GM12878 (cell line): ENCODE data around the gene BRME1. TPM values are rescaled to one million over a fixed set of nuclear protein-coding genes. Genes with fewer than 3 reads are reported as not detected.
A peak's percentile ranks its signal among the peaks of the same experiment; 100 is the strongest.

Experiments used
- ATAC-seq: fragments of 200-7000 bp; cut with Tn5 transposase; 3 replicates; pipeline ENCODE4 v1.9.1; 2020; ENCODE audit warnings: mild to moderate bottlenecking, moderate library complexity
- BruUV-seq: library from RNA; stranded (reverse); fragments of 400-500 nt; replicated peaks from 2 replicates; lab custom pipeline; 2021; lab: Mats Ljungman, UMichigan
- CTCF ChIA-PET: fragments of 300-600 bp; sonication (Branson Sonifier 250); formaldehyde crosslinking; extraction: SDS; loops from one replicate; lab custom pipeline; 2021; ENCODE audit warnings: inconsistent platforms; lab: Yijun Ruan, JAX
- POLR2A ChIA-PET: fragments of 350-600 bp; formaldehyde crosslinking; extraction: SDS; loops from one replicate; lab custom pipeline; 2021; ENCODE audit warnings: inconsistent platforms; lab: Charles Lee
- RAD21 ChIA-PET: fragments of 300-600 bp; sonication (Branson Sonifier 250); formaldehyde crosslinking; loops from one replicate; lab custom pipeline; 2023; ENCODE audit warnings: antibody characterized with exemption; ENCODE audit not compliant: unreplicated experiment; lab: Charles Lee
- SMC1A ChIA-PET: fragments of 300-600 bp; sonication (Branson Sonifier 250); formaldehyde crosslinking; loops from one replicate; lab custom pipeline; 2023; ENCODE audit not compliant: unreplicated experiment, uncharacterized antibody; lab: Charles Lee
- DNase-seq: peaks from one replicate; pipeline ENCODE4 v3.0.0-alpha.2; 2011; ENCODE audit warnings: low read depth, low spot score
- FAIRE-seq: peaks from 3 replicates; lab custom pipeline; 2011; peaks lifted over from hg19 to GRCh38; lab: Jason Lieb, UNC
- H2AFZ ChIP-seq: 2 replicates; pipeline ENCODE4 v1.6.0; 2011; ENCODE audit warnings: low read depth, low read length, control low read depth; ENCODE audit not compliant: control insufficient read depth
- H3K27ac ChIP-seq: 2 replicates; pipeline ENCODE4 v1.5.1; 2011; ENCODE audit warnings: control low read depth; ENCODE audit not compliant: control insufficient read depth, insufficient read depth
- H3K27me3 ChIP-seq, 2 experiments: replicated peaks in 1 of 2; 2 replicates each; pipeline versions ENCODE4 v1.6.0 to v1.6.1; 2011; ENCODE audit warnings: low read length in 1 of 2; ENCODE audit not compliant: control insufficient read depth in 2 of 2, insufficient read depth in 2 of 2
- H3K36me3 ChIP-seq, 2 experiments: 2 replicates each; pipeline ENCODE4 v1.5.1; 2011; ENCODE audit warnings: low read length in 1 of 2; ENCODE audit not compliant: control insufficient read depth in 2 of 2, insufficient read depth in 2 of 2
- H3K4me1 ChIP-seq: 2 replicates; pipeline ENCODE4 v1.6.1; 2011; ENCODE audit warnings: mild to moderate bottlenecking, low read length, moderate library complexity, mixed read lengths; ENCODE audit not compliant: control insufficient read depth, insufficient read depth
- H3K4me2 ChIP-seq: 2 replicates; pipeline ENCODE4 v1.6.0; 2011; ENCODE audit warnings: control low read depth; ENCODE audit not compliant: control insufficient read depth, insufficient read depth
- H3K4me3 ChIP-seq: fragments of 200-600 bp; sonication (generic); 2 replicates; pipeline ENCODE4 v1.5.1; 2016
- H3K79me2 ChIP-seq: 2 replicates; pipeline ENCODE4 v1.6.0; 2011; ENCODE audit warnings: low read length; ENCODE audit not compliant: control insufficient read depth, insufficient read depth
- H3K9ac ChIP-seq: 2 replicates; pipeline ENCODE4 v1.8.0; 2011; ENCODE audit warnings: low read length, control low read depth, mixed read lengths; ENCODE audit not compliant: control insufficient read depth, insufficient read depth
- H3K9me3 ChIP-seq: replicated peaks from 3 replicates; pipeline ENCODE4 v1.5.1; 2011; ENCODE audit warnings: mild to moderate bottlenecking, low read length; ENCODE audit not compliant: control insufficient read depth, insufficient read depth
- H4K20me1 ChIP-seq: 2 replicates; pipeline ENCODE4 v1.6.0; 2011; ENCODE audit not compliant: control insufficient read depth, insufficient read depth
- WGBS: methylation state at CpG from one replicate; pipeline ENCODE4 v1.1.6; 2016; ENCODE audit warnings: low lambda C conversion rate; ENCODE audit not compliant: insufficient replicate concordance, insufficient coverage; ENCODE audit errors: missing lambda C conversion rate; 5-methylcytosine and 5-hydroxymethylcytosine counted together
- in situ Hi-C: fragments of 300-500 bp; cut with MboI; formaldehyde crosslinking; loops from 9 replicates; pipeline ENCODE4 v1.14.3; 2018; ENCODE audit warnings: mixed read lengths
- intact Hi-C: fragments of 100-400 bp; cut with micrococcal nuclease; formaldehyde crosslinking; loops from one replicate; pipeline ENCODE4 v1.14.2; 2022; ENCODE audit not compliant: unreplicated experiment
- polyA plus RNA-seq, 11 experiments: library from polyadenylated mRNA; depleted of rRNA in 4 of 11; unstranded in 6 of 11; stranded (reverse) in 5 of 11; fragments of >200 nt; fragmentation: Nextera tagmentation in 4 of 11; fragmentation: Illumina TruSeq in 1 of 11; extraction: Ambion mirVana in 4 of 11; extraction: Trizol in 1 of 11; gene quantifications; 1 replicate in 1 of 11; 2 replicates in 10 of 11; pipeline versions ENCODE4 v1.2.1 to v1.2.3, GENCODE V29; 2011 to 2016; ENCODE audit warnings: inconsistent platforms in 2 of 11, missing spikeins in 2 of 11, low read depth in 1 of 11
- total RNA-seq, 4 experiments: library from RNA; depleted of rRNA in 3 of 4; stranded (reverse); fragments of >200 nt in 3 of 4; fragmentation: Illumina TruSeq in 1 of 4; extraction: Trizol in 1 of 4; gene quantifications; 2 replicates each; pipeline versions ENCODE4 v1.2.1 to v1.2.3, GENCODE V29; 2013 to 2021
- TF ChIP-seq, protein P1 (sequence below): IDR thresholded peaks from 2 replicates; pipeline ENCODE4 v1.6.1; 2011; ENCODE audit warnings: borderline replicate concordance, low read depth, mild to moderate bottlenecking, moderate library complexity, mixed read lengths, low read length; ENCODE audit not compliant: insufficient read depth; ENCODE audit errors: extremely low read length
- TF ChIP-seq, protein P2 (sequence below): IDR thresholded peaks from 2 replicates; pipeline ENCODE4 v1.6.1; 2011; ENCODE audit warnings: borderline replicate concordance, low read depth, mild to moderate bottlenecking, moderate library complexity, low read length; ENCODE audit not compliant: insufficient read depth, poor library complexity, severe bottlenecking

The BRME1 gene
- total and polyA plus RNA-seq, 10 of the 15 experiments (the other 5 are each of a cell fraction or from before 2014, with no cell fraction given): 0.07 to 2.2 (median 1.1) TPM; not detected in 1

DNA sequence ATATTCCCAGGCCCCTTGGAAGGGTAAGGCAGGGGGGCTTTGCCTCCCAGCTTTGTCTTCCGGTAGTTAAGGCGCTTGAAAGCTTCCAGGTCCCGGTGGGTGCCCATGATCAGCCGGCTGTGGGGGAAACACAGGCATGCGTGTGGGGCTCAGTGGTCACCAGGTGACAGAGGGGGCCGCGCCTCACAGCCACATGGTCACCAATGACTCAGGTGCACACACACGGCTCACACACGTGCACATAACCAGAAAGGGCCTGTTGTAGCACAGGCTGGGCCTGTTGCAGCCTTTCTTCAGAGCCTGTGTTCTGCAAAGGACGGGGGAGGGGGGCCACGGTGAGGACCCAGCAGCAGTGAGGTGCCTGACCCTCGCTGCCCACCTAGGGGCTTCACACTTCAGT, 23.1 kb downstream of the BRME1 start:
- no peak overlapping the region for H3K4me2 ChIP-seq
- FAIRE-seq (no peak), DNase-seq (no peak), ATAC-seq (no peak)
- SMC1A ChIA-PET: interaction anchor here (0.9 to 6.5 kb wide), 8 partner anchors 20 to 257 kb away, joined by 3 to 47 read pairs (median 5); partner anchors contain the start of genes ASF1B, IL27RA and MISP3
- no peak overlapping the region for H3K9ac ChIP-seq
- no peaks in the 10 kb centered on the region for H3K36me3 ChIP-seq
- no peak overlapping the region for H3K4me3 ChIP-seq
- WGBS: 50% methylated on average over 12 of the region's 12 CpGs
- CTCF ChIA-PET: interaction anchor here (0.6 to 8.1 kb wide), 11 partner anchors 17 to 253 kb away, joined by 3 to 152 read pairs (median 27); partner anchors contain the start of genes ASF1B, IL27RA and MISP3
- no peaks in the 10 kb centered on the region for H3K9me3 ChIP-seq
- in situ Hi-C loops: loop anchor here (5.0 to 25.0 kb wide), 2 partner anchors 189 to 454 kb away; partner anchors contain the start of gene MISP3
- no peaks in the 10 kb centered on the region for H4K20me1 ChIP-seq
- intact Hi-C loops: loop anchor here (5.0 kb wide), 2 partner anchors 119 to 286 kb away; no protein-coding TSS in a partner anchor
- no TSS peak for BruUV-seq
- H2AFZ ChIP-seq: no peak overlapping the region
- peaks cover 25% of the 10 kb centered on the region for H3K4me1 ChIP-seq
- H3K27ac ChIP-seq: no peak overlapping the region
- TF ChIP-seq, protein P1, sequence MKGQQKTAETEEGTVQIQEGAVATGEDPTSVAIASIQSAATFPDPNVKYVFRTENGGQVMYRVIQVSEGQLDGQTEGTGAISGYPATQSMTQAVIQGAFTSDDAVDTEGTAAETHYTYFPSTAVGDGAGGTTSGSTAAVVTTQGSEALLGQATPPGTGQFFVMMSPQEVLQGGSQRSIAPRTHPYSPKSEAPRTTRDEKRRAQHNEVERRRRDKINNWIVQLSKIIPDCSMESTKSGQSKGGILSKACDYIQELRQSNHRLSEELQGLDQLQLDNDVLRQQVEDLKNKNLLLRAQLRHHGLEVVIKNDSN: no peak
- TF ChIP-seq, protein P2, sequence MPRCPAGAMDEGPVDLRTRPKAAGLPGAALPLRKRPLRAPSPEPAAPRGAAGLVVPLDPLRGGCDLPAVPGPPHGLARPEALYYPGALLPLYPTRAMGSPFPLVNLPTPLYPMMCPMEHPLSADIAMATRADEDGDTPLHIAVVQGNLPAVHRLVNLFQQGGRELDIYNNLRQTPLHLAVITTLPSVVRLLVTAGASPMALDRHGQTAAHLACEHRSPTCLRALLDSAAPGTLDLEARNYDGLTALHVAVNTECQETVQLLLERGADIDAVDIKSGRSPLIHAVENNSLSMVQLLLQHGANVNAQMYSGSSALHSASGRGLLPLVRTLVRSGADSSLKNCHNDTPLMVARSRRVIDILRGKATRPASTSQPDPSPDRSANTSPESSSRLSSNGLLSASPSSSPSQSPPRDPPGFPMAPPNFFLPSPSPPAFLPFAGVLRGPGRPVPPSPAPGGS: peak; percentile 41
- RAD21 ChIA-PET: interaction anchor here (1.2 to 4.5 kb wide), 10 partner anchors 20 to 254 kb away, joined by 3 to 40 read pairs (median 12); partner anchors contain the start of genes ASF1B, IL27RA and MISP3
- POLR2A ChIA-PET: interaction anchor here (1.2 to 2.0 kb wide), 2 partner anchors 148 to 149 kb away, joined by 3 to 15 read pairs; partner anchors contain the start of gene IL27RA
- no peaks in the 10 kb centered on the region for H3K79me2 ChIP-seq
- no peaks in the 10 kb centered on the region for H3K27me3 ChIP-seq
